ENCODE measurements around the gene TCF12. TPM values are rescaled to one million over a fixed set of nuclear protein-coding genes. Genes with fewer than 3 reads are reported as not detected.

The TCF12 gene
- total RNA-seq, 1 donor from 2014 or later = 144 TPM

DNA sequence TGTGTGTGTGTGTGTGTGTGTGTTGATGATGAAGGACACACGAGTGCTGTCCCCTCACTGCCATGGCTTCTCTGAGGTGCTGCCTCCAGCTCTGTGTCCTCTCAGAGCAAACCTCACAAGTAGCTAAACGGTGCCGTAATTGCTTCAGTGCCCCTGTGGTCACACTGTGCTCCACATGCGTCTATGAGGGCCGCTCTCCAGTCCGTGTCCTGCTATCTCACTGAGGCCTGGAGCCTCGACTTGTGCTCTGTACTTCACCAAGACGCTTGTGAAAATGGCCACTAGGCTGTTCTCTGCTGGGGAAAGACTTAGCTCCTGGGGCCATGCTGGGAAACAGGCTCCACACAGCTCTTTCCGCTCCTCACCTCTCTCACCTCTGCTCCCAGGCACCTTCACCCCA is 392.4 kb downstream of the TCF12 start:
- intact Hi-C loops (cut with DNase I) = no loop called here
- DNase-seq (ENCODE audit: low spot score in 2 of 2) = no peak
- Histone ChIP-seq H3K27me3 (no peaks in the 10 kb centered on the region), H3K4me3 (no peak overlapping the region), H3K4me1 (peaks cover 0 to 9% of the 10 kb centered on the region in 2 donors), H3K27ac (no peak overlapping the region), H3K36me3 (no peaks in the 10 kb centered on the region), H3K9me3 (no peaks in the 10 kb centered on the region)
- TF ChIP-seq, protein P1, sequence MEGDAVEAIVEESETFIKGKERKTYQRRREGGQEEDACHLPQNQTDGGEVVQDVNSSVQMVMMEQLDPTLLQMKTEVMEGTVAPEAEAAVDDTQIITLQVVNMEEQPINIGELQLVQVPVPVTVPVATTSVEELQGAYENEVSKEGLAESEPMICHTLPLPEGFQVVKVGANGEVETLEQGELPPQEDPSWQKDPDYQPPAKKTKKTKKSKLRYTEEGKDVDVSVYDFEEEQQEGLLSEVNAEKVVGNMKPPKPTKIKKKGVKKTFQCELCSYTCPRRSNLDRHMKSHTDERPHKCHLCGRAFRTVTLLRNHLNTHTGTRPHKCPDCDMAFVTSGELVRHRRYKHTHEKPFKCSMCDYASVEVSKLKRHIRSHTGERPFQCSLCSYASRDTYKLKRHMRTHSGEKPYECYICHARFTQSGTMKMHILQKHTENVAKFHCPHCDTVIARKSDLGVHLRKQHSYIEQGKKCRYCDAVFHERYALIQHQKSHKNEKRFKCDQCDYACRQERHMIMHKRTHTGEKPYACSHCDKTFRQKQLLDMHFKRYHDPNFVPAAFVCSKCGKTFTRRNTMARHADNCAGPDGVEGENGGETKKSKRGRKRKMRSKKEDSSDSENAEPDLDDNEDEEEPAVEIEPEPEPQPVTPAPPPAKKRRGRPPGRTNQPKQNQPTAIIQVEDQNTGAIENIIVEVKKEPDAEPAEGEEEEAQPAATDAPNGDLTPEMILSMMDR (IDR thresholded peaks at IDR 0.05) = no peak

DNA sequence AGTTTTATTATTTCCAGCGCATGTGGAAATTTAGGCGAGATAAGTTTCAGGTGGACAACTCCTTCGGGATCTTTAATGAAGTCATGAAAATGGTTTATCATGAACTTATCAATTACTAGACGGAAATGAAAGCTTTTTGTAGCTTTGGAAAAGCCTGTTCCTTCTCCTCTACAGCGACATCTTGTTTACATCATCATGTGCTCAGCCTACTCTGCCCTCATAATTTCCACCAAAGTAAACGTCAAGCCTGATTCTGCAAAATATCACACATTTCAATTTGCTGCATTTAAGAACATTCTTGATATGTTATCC is 393.5 kb downstream of the TCF12 start:
- Histone ChIP-seq H3K9me3 (no peaks in the 10 kb centered on the region), H3K27ac (no peak overlapping the region), H3K27me3 (no peaks in the 10 kb centered on the region), H3K4me3 (no peak overlapping the region), H3K4me1 (peaks cover 0 to 3% of the 10 kb centered on the region in 2 donors), H3K36me3 (no peaks in the 10 kb centered on the region)
- intact Hi-C loops (cut with DNase I) = no loop called here
- TF ChIP-seq, protein P1 (IDR thresholded peaks at IDR 0.05) = no peak
- no peak for DNase-seq (ENCODE audit: low spot score in 2 of 2)

DNA sequence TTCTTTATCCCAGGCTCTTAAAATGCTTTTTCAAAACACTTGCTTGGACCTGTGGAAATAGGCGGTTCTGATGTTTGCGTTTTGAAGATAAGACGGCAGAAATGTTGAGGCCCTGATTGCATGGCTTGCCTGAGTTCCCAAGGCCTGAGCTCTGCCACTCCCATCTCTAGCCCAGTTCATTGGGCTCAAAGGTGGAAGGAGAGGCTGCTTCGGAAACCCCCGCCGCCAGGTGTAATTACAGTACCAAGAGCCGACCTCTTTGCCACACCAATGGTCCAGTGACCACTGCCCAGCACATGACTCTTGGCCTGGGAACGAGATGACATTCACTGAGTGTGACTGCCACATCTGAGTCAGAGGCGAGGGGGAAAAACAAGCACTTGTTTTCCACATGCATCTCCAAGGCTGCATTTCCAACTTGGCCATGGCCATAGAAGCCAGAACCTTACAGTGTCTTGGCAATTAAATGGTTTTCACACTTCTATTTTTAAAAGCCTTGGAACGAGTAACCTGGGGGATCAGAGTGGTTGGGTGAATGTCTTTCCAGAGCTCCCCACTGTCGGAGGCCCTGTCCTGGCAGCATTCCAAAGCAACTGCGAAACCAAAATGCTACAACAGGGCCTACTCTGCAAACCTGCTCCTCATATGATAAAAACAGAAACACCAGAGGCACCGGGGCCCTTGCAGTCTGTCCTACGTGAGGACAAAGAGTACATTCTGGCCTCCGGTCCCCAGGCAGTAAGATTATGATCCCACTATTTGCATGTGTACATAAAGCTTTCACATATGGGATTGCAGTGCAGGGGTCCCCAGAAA is 394.1 kb downstream of the TCF12 start:
- intact Hi-C loops (cut with DNase I) = no loop called here
- Histone ChIP-seq H3K27ac (no peak overlapping the region), H3K36me3 (no peaks in the 10 kb centered on the region), H3K27me3 (no peaks in the 10 kb centered on the region), H3K9me3 (no peaks in the 10 kb centered on the region), H3K4me3 (no peak overlapping the region), H3K4me1 (no peaks in the 10 kb centered on the region)
- TF ChIP-seq, protein P1 (IDR thresholded peaks at IDR 0.05) = no peak
- DNase-seq (ENCODE audit: low spot score in 2 of 2) = peak in 1 of 2 donors; percentile 57

DNA sequence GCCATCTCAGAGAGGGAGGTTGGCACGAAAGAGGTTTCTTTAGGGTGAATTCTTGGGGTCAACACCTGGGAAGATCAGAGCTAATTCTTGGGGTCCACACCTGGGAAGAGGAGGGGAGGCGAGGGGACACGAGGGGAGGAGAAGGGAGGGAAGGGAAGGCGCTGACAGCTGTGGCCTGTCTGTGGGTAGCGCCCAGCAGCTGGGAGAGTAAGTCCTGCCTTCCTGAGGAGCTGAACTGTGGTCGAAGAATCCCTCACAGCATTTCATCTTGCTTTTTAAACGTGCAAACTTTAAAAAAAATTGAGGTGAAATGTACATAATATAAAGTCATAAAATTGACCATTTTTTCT is 394.7 kb downstream of the TCF12 start:
- DNase-seq (ENCODE audit: low spot score in 2 of 2) = no peak
- intact Hi-C loops (cut with DNase I) = no loop called here
- no peak overlapping the region for H3K27ac ChIP-seq
- H3K4me3 ChIP-seq = no peak overlapping the region
- H3K27me3 ChIP-seq = no peaks in the 10 kb centered on the region
- no peaks in the 10 kb centered on the region for H3K4me1 ChIP-seq
- TF ChIP-seq, protein P1 (IDR thresholded peaks at IDR 0.05) = no peak
- H3K9me3 ChIP-seq = no peaks in the 10 kb centered on the region
- H3K36me3 ChIP-seq = no peaks in the 10 kb centered on the region

DNA sequence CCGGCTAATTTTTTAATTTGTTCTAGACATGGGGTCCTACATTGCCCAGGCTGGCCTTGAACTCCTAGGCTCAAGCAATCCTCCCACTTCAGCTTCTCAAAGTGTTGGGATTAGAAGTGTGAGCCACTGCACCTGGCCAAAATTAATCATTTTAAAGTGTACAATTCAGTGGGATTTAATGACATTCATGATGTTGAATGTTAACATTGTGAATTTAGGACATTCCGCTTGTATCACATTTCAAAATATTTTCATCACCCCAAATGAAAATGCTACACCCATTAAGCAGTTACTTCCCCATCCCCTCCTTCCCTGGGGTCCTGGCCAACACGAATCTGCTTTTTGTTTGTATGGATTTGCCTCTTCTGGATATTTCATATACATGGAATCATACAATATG is 395.8 kb downstream of the TCF12 start:
- no peaks in the 10 kb centered on the region for H3K9me3 ChIP-seq
- H3K36me3 ChIP-seq = no peaks in the 10 kb centered on the region
- no peak overlapping the region for H3K4me3 ChIP-seq
- no peak overlapping the region for H3K27ac ChIP-seq
- DNase-seq (ENCODE audit: low spot score in 2 of 2) = no peak
- intact Hi-C loops (cut with DNase I) = no loop called here
- no peaks in the 10 kb centered on the region for H3K27me3 ChIP-seq
- H3K4me1 ChIP-seq = no peaks in the 10 kb centered on the region
- TF ChIP-seq, protein P1 (IDR thresholded peaks at IDR 0.05) = no peak

DNA sequence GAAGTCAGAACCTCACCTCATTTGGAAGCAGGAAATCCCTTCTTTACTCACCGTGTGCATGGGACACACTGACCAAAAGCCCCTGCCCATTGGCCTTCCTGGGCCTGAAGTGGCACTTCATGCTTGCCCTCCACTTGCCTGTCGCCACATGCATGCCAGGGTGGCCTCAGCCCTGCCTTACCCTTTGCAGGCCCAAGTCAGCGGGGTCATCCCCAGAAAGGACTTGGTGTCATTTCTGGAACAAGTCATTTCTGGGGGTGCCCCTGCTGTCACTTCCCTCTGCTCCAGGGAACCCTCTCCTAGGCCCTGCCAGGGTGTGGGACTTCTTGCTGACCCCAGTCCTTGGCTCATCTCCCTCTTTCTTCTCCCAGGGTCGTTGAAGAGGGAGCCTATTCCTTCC is 398.0 kb downstream of the TCF12 start:
- Histone ChIP-seq H3K9me3 (no peaks in the 10 kb centered on the region), H3K4me3 (no peak overlapping the region), H3K4me1 (peaks cover 0 to 9% of the 10 kb centered on the region in 2 donors), H3K27ac (no peak overlapping the region), H3K27me3 (no peaks in the 10 kb centered on the region), H3K36me3 (no peaks in the 10 kb centered on the region)
- no peak for DNase-seq (ENCODE audit: low spot score in 2 of 2)
- intact Hi-C loops (cut with DNase I) = no loop called here
- TF ChIP-seq, protein P1 (IDR thresholded peaks at IDR 0.05) = no peak
